ENCODE data around the gene USP12.

USP12 gene

DNA sequence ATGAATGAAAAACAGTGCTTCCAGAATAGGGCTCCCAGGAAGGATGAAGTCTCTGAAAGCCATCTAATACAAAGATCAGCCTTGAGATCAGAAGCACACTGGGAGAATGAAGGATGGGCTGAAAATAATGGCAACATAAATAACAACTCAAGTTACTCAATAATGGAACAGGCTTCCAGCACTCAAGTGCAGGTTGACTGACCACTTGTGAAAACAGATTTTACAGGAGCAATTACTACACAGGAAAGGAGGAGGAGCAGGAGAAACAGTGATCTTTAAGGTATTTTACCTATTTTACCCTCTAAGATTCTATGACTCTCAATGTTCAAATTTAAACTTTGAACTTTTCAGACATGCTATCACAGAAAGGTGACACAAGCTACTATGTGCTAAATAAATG is 106.0 kb downstream of the USP12 start:
- no peak overlapping the region for H3K4me3 ChIP-seq (ENCODE audit: low read depth, low read length)
- no peak for TF ChIP-seq CTCF (IDR thresholded peaks at IDR 0.05; ENCODE audit: insufficient read depth, low read depth, low read length, missing control alignments)
- no peak for DNase-seq (ENCODE audit: low read depth)

GRCh38 chr13:27064252-27064995 is 107.2 kb downstream of the USP12 start:
- TF ChIP-seq CTCF (IDR thresholded peaks at IDR 0.05; ENCODE audit: insufficient read depth, low read depth, low read length, missing control alignments), result no peak
- no peak overlapping the region for H3K4me3 ChIP-seq (ENCODE audit: low read depth, low read length)
- DNase-seq (ENCODE audit: low read depth), result no peak

DNA sequence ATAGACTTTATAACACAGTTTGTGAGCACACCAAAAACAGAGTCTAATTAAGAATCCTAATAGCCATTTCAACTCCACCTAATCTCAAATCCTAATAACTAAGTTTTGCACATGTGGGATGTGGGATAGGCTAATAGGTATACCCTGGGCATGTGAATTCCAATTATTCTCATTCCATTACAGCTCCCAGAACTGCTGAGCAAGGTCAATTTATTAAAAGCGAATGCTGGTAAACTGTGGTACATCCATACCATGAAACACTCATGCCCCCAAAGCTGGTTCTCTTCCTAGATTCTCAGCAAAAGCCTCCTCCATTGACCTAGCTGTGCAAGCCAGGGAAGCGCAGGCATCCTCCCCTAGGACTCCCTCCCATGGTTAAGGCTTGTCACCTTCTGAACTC is 113.8 kb downstream of the USP12 start:
- no peak for TF ChIP-seq CTCF (IDR thresholded peaks at IDR 0.05; ENCODE audit: insufficient read depth, low read depth, low read length, missing control alignments)
- no peak overlapping the region for H3K4me3 ChIP-seq (ENCODE audit: low read depth, low read length)
- no peak for DNase-seq (ENCODE audit: low read depth)

GRCh38 chr13:27055526-27055925 is 116.1 kb downstream of the USP12 start:
- no peak overlapping the region for H3K4me3 ChIP-seq (ENCODE audit: low read depth, low read length)
- TF ChIP-seq CTCF (IDR thresholded peaks at IDR 0.05; ENCODE audit: insufficient read depth, low read depth, low read length, missing control alignments), result no peak
- no peak for DNase-seq (ENCODE audit: low read depth)

DNA sequence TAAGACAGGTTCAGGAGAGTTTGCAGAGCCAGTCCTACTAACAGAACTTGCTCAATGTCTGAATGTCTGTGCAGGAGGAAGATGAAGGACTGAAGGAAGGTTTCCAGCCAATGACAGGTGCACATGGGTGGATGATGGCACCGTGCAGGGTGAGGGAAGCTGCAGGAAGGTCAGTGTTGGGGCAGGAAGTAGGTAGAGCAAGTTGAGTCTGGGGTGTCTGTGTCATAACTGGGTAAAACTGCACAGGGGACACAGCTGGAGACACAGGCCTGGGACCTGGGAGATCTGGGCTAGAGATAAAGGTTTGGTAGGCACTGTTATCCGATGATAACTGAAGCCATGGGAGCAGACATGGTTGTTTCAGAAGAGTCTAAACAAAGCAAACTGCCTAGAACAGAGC is 116.9 kb downstream of the USP12 start:
- DNase-seq (ENCODE audit: low read depth), result no peak
- TF ChIP-seq CTCF (IDR thresholded peaks at IDR 0.05; ENCODE audit: insufficient read depth, low read depth, low read length, missing control alignments), result no peak
- no peak overlapping the region for H3K4me3 ChIP-seq (ENCODE audit: low read depth, low read length)

- no peak for TF ChIP-seq CTCF (IDR thresholded peaks at IDR 0.05; ENCODE audit: insufficient read depth, low read depth, low read length, missing control alignments)
- no peak for DNase-seq (ENCODE audit: low read depth)
- H3K4me3 ChIP-seq (ENCODE audit: low read depth, low read length), result no peak overlapping the region
Measured at GRCh38 chr13:27053902-27054595, 117.6 kb downstream of the USP12 start.
